Transverse colon (tissue), 4 donors: ENCODE measurements around the gene PPY. TPM values are rescaled to one million over a fixed set of nuclear protein-coding genes. Genes with fewer than 3 reads are reported as not detected.

Source experiments
- DNase-seq: peaks from one replicate; pipeline ENCODE4 v3.0.0-alpha.2; 2019
- H3K27ac ChIP-seq, 4 donors: fragments of 200-600 bp; sonication (generic); 2 replicates each; pipeline ENCODE4 v1.5.1; 2016 to 2018; ENCODE audit warnings: inconsistent platforms in 4 of 4
- H3K27me3 ChIP-seq: fragments of 200-600 bp; sonication (generic); 2 replicates; pipeline ENCODE4 v1.5.1; 2017; ENCODE audit warnings: inconsistent platforms
- H3K36me3 ChIP-seq, 4 donors: fragments of 200-600 bp; sonication (generic); 2 replicates each; pipeline ENCODE4 v1.5.1; 2017 to 2019; ENCODE audit warnings: inconsistent platforms in 4 of 4
- H3K4me1 ChIP-seq, 4 donors: fragments of 200-600 bp; sonication (generic); 2 replicates each; pipeline ENCODE4 v1.5.1; 2017 to 2020; ENCODE audit warnings: inconsistent platforms in 4 of 4
- H3K4me3 ChIP-seq, 4 donors: fragments of 200-600 bp; sonication (generic); 1 replicate in 1 of 4; 2 replicates in 3 of 4; pipeline versions ENCODE4 v1.5.1 to v1.6.1; 2017 to 2019; ENCODE audit warnings: inconsistent platforms in 4 of 4
- H3K9me3 ChIP-seq, 2 donors: fragments of 200-600 bp; sonication (generic); 2 replicates each; pipeline ENCODE4 v1.5.1; 2017 to 2019; ENCODE audit warnings: inconsistent platforms in 2 of 2
- CTCF ChIP-seq, 5 experiments: fragments of 200-600 bp in 3 of 5; fragments of 450-650 bp in 2 of 5; sonication (generic) in 3 of 5; IDR thresholded peaks; 1 replicate in 2 of 5; 2 replicates in 3 of 5; pipeline ENCODE4 v1.5.1; 2016 to 2017; ENCODE audit warnings: antibody characterized with exemption in 5 of 5, inconsistent platforms in 3 of 5, mild to moderate bottlenecking in 2 of 5, moderate library complexity in 1 of 5
- EP300 ChIP-seq: sonication (generic); formaldehyde crosslinking; IDR thresholded peaks from one replicate; pipeline ENCODE4 v1.6.1; 2017; ENCODE audit warnings: antibody characterized with exemption, low read depth
- POLR2A ChIP-seq: fragments of 450-650 bp; IDR thresholded peaks from one replicate; pipeline ENCODE4 v1.6.1; 2016; ENCODE audit warnings: antibody characterized with exemption, mild to moderate bottlenecking, moderate library complexity
- POLR2AphosphoS5 ChIP-seq, 3 donors: sonication (generic); formaldehyde crosslinking; IDR thresholded peaks; one replicate each; pipeline ENCODE4 v1.6.1; 2016; ENCODE audit warnings: antibody characterized with exemption in 3 of 3
- WGBS, 2 donors: methylation state at CpG; one replicate each; pipeline ENCODE4 v1.1.5; 2018; ENCODE audit warnings: low coverage in 1 of 2; 5-methylcytosine and 5-hydroxymethylcytosine counted together
- in situ Hi-C, 4 donors: fragments of 200-750 bp; cut with MboI; loops; one replicate each; pipeline versions ENCODE4 v1.15.0 to v1.15.1; 2017; ENCODE audit warnings: low sequenced_read_pairs in 3 of 4, low pct_ligation_motif_present in 1 of 4, low pct_unique_long_range_greater_than_20kb in 1 of 4
- intact Hi-C: fragments of 100-400 bp; cut with DNase I; formaldehyde crosslinking; loops from one replicate; pipeline ENCODE4 v1.15.1; 2023; ENCODE audit warnings: low total_unique reads
- total RNA-seq, 4 donors: library from RNA; depleted of rRNA; stranded (reverse); fragments of >200 nt; gene quantifications; one replicate each; pipeline ENCODE4 v1.1.0, GENCODE V29; 2016

Gene PPY
- total RNA-seq, 4 donors from 2014 or later, result not detected

- 39 to 46% methylated on average over 2 of the region's 2 CpGs for WGBS, 2 donors
- Histone ChIP-seq H3K36me3 (no peaks in the 10 kb centered on the region), H3K4me1 (no peaks in the 10 kb centered on the region), H3K9me3 (no peaks in the 10 kb centered on the region), H3K4me3 (no peak overlapping the region), H3K27me3 (peaks cover 59% of the 10 kb centered on the region), H3K27ac (no peak overlapping the region)
- in situ Hi-C loops, result no loop called here
- DNase-seq, result no peak
- intact Hi-C loops, result no loop called here
- no peak for TF ChIP-seq EP300
- TF ChIP-seq CTCF (IDR thresholded peaks at IDR 0.05), result no peak
- TF ChIP-seq POLR2AphosphoS5 (IDR thresholded peaks at IDR 0.05), result no peak
- no peak for TF ChIP-seq POLR2A
Measured at GRCh38 chr17:43958748-43959352, 16.6 kb upstream of the PPY start.

GRCh38 chr17:43956222-43956621, 13.9 kb upstream of the PPY start:
- TF ChIP-seq POLR2AphosphoS5 (IDR thresholded peaks at IDR 0.05) (no peak), EP300 (no peak), CTCF (IDR thresholded peaks at IDR 0.05) (no peak), POLR2A (no peak)
- in situ Hi-C loops (no loop called here), intact Hi-C loops (no loop called here)
- Histone ChIP-seq H3K4me1 (peaks cover 0 to 11% (median 6%) of the 10 kb centered on the region in 4 donors), H3K4me3 (no peak overlapping the region), H3K27me3 (peaks cover 69% of the 10 kb centered on the region), H3K27ac (no peak overlapping the region), H3K36me3 (no peaks in the 10 kb centered on the region), H3K9me3 (no peaks in the 10 kb centered on the region)
- DNase-seq, result no peak
- WGBS, 2 donors, result 73 to 86% methylated on average over 5 to 8 of the region's 8 CpGs

GRCh38 chr17:43953746-43954145, 11.5 kb upstream of the PPY start, which contains the start of gene PYY:
PYY (minus strand) TSS chr17:43953940; CDS start chr17:43953483, 457 bp downstream.
- TF ChIP-seq CTCF (IDR thresholded peaks at IDR 0.05) (no peak), POLR2AphosphoS5 (IDR thresholded peaks at IDR 0.05) (no peak), POLR2A (no peak), EP300 (no peak)
- peaks cover 72% of the 10 kb centered on the region for H3K27me3 ChIP-seq
- H3K27ac ChIP-seq, result no peak within 1 kb of the TSS
- in situ Hi-C loops, result no loop called here
- WGBS, 2 donors, result 58% methylated on average over 8 of the region's 11 CpGs; no CpG with 5 or more reads in 1 of the 2 donors
- peaks cover 0 to 11% (median 6%) of the 10 kb centered on the region in 4 donors for H3K4me1 ChIP-seq
- no peaks in the 10 kb centered on the region for H3K36me3 ChIP-seq
- no peaks in the 10 kb centered on the region for H3K9me3 ChIP-seq
- no peak for DNase-seq
- no peak within 1 kb of the TSS for H3K4me3 ChIP-seq
- intact Hi-C loops, result no loop called here

- H3K27me3 ChIP-seq, result peaks cover 66% of the 10 kb centered on the region
- in situ Hi-C loops, result no loop called here
- peaks cover 0 to 11% (median 6%) of the 10 kb centered on the region in 4 donors for H3K4me1 ChIP-seq
- no peak for TF ChIP-seq POLR2A
- TF ChIP-seq CTCF (IDR thresholded peaks at IDR 0.05), result no peak
- no peak for TF ChIP-seq EP300
- no peak for TF ChIP-seq POLR2AphosphoS5 (IDR thresholded peaks at IDR 0.05)
- no peaks in the 10 kb centered on the region for H3K36me3 ChIP-seq
- no peak overlapping the region for H3K4me3 ChIP-seq
- WGBS, 2 donors, result 0 to 15% methylated on average over 6 to 49 of the region's 82 CpGs
- intact Hi-C loops, result no loop called here
- no peaks in the 10 kb centered on the region for H3K9me3 ChIP-seq
- no peak overlapping the region for H3K27ac ChIP-seq
- no peak for DNase-seq
Measured at GRCh38 chr17:43952724-43953666, 10.7 kb upstream of the PPY start.
